NCI-H774 (cell line): ENCODE measurements around the gene GM2A.
"Not testable (repeated sequence)": the region's sequence is repeated elsewhere in the genome, so short reads cannot be mapped to it uniquely, and the experiment has no call there.

ENCODE experiments used
- DNase-seq: peaks from one replicate; lab custom pipeline; 2025; lab: John Stamatoyannopoulos, UW

GM2A gene

GRCh38 chr5:151253605-151253950 is 593 bp downstream of the GM2A start:
- DNase-seq = no peak

- DNase-seq = no peak
Observed at GRCh38 chr5:151254556-151254955, 1.6 kb downstream of the GM2A start.

- DNase-seq = not testable (repeated sequence)
Observed at GRCh38 chr5:151254990-151255389, 2.0 kb downstream of the GM2A start.

- no peak for DNase-seq
Observed at GRCh38 chr5:151255621-151256286, 2.8 kb downstream of the GM2A start.

GRCh38 chr5:151257731-151258181 is 4.8 kb downstream of the GM2A start:
- no peak for DNase-seq

DNA sequence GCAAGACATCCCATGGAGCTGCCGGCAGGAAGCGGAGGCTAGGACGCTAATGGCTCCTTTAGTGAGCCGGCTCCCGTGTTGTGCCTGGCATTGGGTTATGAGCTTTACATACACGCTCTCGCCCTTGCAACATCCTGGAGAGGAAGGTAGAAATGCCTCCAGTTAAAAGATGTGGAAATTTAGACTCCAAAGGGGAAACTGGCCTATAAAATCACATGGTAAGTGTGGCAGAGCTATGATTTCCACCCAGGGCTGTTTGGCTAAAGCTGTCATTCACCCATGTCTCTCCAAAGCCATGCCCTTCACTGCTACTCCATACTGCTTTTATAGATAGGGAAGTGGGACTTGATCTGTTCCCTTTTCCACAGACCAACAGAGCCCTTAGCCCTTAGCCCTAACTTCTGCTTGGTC is 5.2 kb downstream of the GM2A start:
- DNase-seq = no peak

GRCh38 chr5:151258816-151259215 is 5.8 kb downstream of the GM2A start:
- DNase-seq = no peak

- DNase-seq = peak; percentile 3
Observed at GRCh38 chr5:151259931-151260330, 6.9 kb downstream of the GM2A start.

DNA sequence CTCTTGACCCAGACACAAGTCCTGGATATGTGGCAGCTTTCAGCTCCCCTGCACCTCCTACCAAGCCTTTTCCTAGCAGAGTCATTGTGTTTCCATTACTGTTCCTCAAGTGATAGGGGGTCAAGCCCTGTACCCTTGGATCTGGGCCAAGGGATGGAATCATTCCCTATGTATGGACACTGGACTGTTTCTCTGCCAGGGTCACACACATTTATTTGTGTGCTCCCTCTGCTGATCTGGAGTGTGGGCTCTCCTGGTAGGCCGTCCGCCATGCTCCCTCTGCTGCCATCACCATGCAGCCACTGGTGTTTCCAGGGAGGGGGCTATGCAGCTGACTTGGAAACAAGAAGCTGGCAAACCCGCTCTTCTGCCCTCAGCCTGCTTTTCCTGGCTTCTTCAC is 9.5 kb downstream of the GM2A start:
- no peak for DNase-seq

- DNase-seq = no peak
Observed at GRCh38 chr5:151264113-151264512, 11.1 kb downstream of the GM2A start.

GRCh38 chr5:151267491-151268260 is 14.7 kb downstream of the GM2A start:
- no peak for DNase-seq

DNA sequence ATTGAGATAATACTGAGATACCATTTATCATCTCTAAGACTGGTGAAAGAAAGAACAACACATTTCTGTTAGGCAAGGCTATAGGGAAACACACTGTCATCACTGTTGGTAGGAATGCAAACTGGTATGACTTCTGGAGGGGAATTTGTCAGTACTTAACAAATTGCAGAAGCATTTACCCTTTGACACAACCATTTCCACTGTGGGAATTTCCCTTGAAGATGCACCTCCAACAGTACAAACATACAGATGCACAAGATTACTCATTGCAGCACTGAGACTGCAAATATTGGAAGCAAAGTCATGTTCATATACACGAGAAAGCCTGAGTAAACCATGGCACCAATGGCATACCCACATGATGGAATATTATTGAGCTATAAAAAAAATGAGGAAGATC is 17.6 kb downstream of the GM2A start:
- no peak for DNase-seq

- DNase-seq = no peak
Observed at GRCh38 chr5:151271336-151271735, 18.4 kb downstream of the GM2A start.

- DNase-seq = no peak
Observed at GRCh38 chr5:151274666-151275065, 21.7 kb downstream of the GM2A start.

GRCh38 chr5:151275803-151276202 is 22.8 kb downstream of the GM2A start:
- no peak for DNase-seq

- no peak for DNase-seq
Observed at GRCh38 chr5:151278845-151279244, 25.9 kb downstream of the GM2A start.

DNA sequence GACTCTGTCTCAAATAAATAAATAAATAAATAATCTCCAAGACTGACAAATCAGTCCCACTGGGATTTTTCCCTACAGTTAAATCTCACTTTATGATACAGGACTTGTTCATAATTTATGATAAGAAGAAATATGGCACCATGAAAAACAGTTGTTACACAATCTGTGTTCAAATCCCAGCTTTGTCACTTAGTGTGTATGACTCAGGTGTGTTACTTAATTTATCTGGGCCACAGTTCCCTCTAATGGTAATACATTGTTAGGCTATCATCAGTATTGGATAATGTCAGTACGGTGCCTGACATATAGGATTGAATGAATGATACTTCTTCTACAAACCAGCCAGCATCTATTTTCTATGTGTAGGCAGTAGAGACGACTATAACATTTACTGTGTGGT is 27.5 kb downstream of the GM2A start:
- no peak for DNase-seq

GRCh38 chr5:151281001-151281639 is 28.1 kb downstream of the GM2A start:
- DNase-seq = no peak

- no peak for DNase-seq
Observed at GRCh38 chr5:151283120-151283825, 30.3 kb downstream of the GM2A start.

GRCh38 chr5:151284392-151284967 is 31.5 kb downstream of the GM2A start:
- DNase-seq = no peak

- DNase-seq = no peak
Observed at GRCh38 chr5:151285683-151286082, 32.7 kb downstream of the GM2A start.

- no peak for DNase-seq
Observed at GRCh38 chr5:151286246-151286645, 33.3 kb downstream of the GM2A start.
